HCT116 (cell line): Measurements from ENCODE around the gene ZNF264.

Experiments
- EGR1 ChIP-seq: IDR thresholded peaks from 2 replicates; pipeline ENCODE4 v1.6.1; 2012; ENCODE audit warnings: low read depth
- EZH2 ChIP-seq: fragments of 200-600 bp; sonication (generic); IDR thresholded peaks from 2 replicates; pipeline ENCODE4 v1.6.1; 2017; ENCODE audit warnings: antibody characterized with exemption, mixed run types
- EZH2phosphoT487 ChIP-seq: fragments of 200-600 bp; IDR thresholded peaks from 2 replicates; pipeline ENCODE4 v1.6.1; 2018; ENCODE audit warnings: antibody characterized with exemption, borderline replicate concordance
- JUND ChIP-seq: IDR thresholded peaks from 2 replicates; pipeline ENCODE4 v1.6.1; 2012
- POLR2A ChIP-seq: IDR thresholded peaks from 2 replicates; pipeline ENCODE4 v1.7.0; 2011; ENCODE audit warnings: borderline replicate concordance; ENCODE audit not compliant: insufficient read depth, insufficient read length; ENCODE audit errors: extremely low read depth
- SIN3A ChIP-seq: IDR thresholded peaks from 2 replicates; pipeline ENCODE4 v1.6.1; 2012; ENCODE audit warnings: low read depth
- ZFX ChIP-seq: fragments of 450-650 bp; IDR thresholded peaks from 2 replicates; pipeline ENCODE4 v1.6.1; 2017
- ZNF274 ChIP-seq: fragments of 200-500 bp; sonication (Bioruptor generic); IDR thresholded peaks from 2 replicates; pipeline ENCODE4 v1.6.1; 2014; ENCODE audit warnings: mild to moderate bottlenecking, low read depth, low read length, inconsistent platforms
- TF ChIP-seq, protein P1 (sequence below), 3 experiments: fragments of 200-600 bp in 1 of 3; sonication (generic) in 1 of 3; IDR thresholded peaks in 2 of 3; conservative IDR thresholded peaks in 1 of 3; 2 replicates each; pipeline ENCODE4 v1.5.1; 2012 to 2017; ENCODE audit warnings: low read depth in 2 of 3, low read length in 2 of 3, antibody characterized with exemption in 1 of 3, borderline replicate concordance in 1 of 3, control low read depth in 1 of 3, mild to moderate bottlenecking in 1 of 3, mixed read lengths in 1 of 3, mixed run types in 1 of 3, moderate library complexity in 1 of 3; ENCODE audit not compliant: insufficient read depth in 1 of 3
- TF ChIP-seq, protein P2 (sequence below): IDR thresholded peaks from 2 replicates; pipeline ENCODE4 v1.6.1; 2012

DNA sequence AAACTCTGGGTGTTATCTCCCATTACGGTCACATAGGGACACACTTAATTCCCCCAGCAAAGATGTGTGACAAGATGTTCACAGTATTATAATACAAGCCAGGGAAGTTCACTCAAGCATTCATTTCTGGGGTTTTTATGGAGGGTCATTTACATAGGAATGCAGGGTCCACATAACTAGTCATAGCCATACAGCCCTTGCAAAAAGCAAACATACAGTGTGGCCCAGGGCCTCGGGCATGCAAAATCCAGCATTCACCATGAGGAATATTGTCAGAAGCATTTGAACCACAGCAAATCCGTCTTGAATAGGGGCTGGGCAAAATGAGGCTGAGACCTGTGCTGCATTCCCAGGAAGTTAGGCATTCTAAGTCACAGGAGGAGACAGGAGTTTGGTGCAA is 76.0 kb downstream of the ZNF264 start:
- TF ChIP-seq SIN3A (no peak), POLR2A (no peak), EZH2 (no peak), ZFX (no peak), EGR1 (no peak), JUND (no peak), ZNF274 (no peak), EZH2phosphoT487 (no peak)
- TF ChIP-seq, protein P1, sequence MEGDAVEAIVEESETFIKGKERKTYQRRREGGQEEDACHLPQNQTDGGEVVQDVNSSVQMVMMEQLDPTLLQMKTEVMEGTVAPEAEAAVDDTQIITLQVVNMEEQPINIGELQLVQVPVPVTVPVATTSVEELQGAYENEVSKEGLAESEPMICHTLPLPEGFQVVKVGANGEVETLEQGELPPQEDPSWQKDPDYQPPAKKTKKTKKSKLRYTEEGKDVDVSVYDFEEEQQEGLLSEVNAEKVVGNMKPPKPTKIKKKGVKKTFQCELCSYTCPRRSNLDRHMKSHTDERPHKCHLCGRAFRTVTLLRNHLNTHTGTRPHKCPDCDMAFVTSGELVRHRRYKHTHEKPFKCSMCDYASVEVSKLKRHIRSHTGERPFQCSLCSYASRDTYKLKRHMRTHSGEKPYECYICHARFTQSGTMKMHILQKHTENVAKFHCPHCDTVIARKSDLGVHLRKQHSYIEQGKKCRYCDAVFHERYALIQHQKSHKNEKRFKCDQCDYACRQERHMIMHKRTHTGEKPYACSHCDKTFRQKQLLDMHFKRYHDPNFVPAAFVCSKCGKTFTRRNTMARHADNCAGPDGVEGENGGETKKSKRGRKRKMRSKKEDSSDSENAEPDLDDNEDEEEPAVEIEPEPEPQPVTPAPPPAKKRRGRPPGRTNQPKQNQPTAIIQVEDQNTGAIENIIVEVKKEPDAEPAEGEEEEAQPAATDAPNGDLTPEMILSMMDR (IDR thresholded peaks at IDR 0.05 in 2 of 3, conservative IDR thresholded peaks at IDR 0.05 in 1 of 3; ENCODE audit: borderline replicate concordance in 1 of 3, insufficient read depth in 1 of 3, low read depth in 2 of 3, low read length in 2 of 3): no peak
- TF ChIP-seq, protein P2, sequence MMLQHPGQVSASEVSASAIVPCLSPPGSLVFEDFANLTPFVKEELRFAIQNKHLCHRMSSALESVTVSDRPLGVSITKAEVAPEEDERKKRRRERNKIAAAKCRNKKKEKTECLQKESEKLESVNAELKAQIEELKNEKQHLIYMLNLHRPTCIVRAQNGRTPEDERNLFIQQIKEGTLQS: no peak
